H1 (cell line): Measurements from ENCODE around the gene CYBA. TPM values are rescaled to one million over a fixed set of nuclear protein-coding genes. Genes with fewer than 3 reads are reported as not detected.

Experiments used
- CTCF ChIA-PET: fragments of 300-600 bp; sonication (Branson Sonifier 250); formaldehyde crosslinking; loops from one replicate; lab custom pipeline; 2021; ENCODE audit not compliant: partially characterized antibody; lab: Charles Lee
- POLR2A ChIA-PET: fragments of 300-600 bp; sonication (Branson Sonifier 250); formaldehyde crosslinking; loops from one replicate; lab custom pipeline; 2021; ENCODE audit warnings: inconsistent platforms; ENCODE audit not compliant: partially characterized antibody; lab: Charles Lee
- DNase-seq, 2 experiments: peaks; one replicate each; pipeline versions ENCODE4 v3.0.0 to v3.0.0-alpha.2; 2010 to 2022; ENCODE audit warnings: low spot score in 2 of 2, low read depth in 1 of 2, mixed read lengths in 1 of 2
- FAIRE-seq: peaks from 2 replicates; lab custom pipeline; 2011; peaks lifted over from hg19 to GRCh38; lab: Jason Lieb, UNC
- H2AFZ ChIP-seq: 2 replicates; pipeline ENCODE4 v1.8.1; 2012; ENCODE audit warnings: low read length, inconsistent platforms
- H2AK5ac ChIP-seq: 2 replicates; pipeline ENCODE4 v1.6.1; 2013; ENCODE audit warnings: low read depth, low read length
- H2BK120ac ChIP-seq: replicated peaks from 2 replicates; pipeline ENCODE3; 2013; ENCODE audit warnings: low read depth, low read length, inconsistent platforms
- H2BK12ac ChIP-seq: 2 replicates; pipeline ENCODE4 v1.6.1; 2013; ENCODE audit warnings: low read depth, low read length
- H2BK15ac ChIP-seq: 2 replicates; pipeline ENCODE4 v1.6.1; 2013; ENCODE audit warnings: low read length
- H2BK20ac ChIP-seq: 2 replicates; pipeline ENCODE4 v1.6.1; 2013; ENCODE audit warnings: low read length
- H2BK5ac ChIP-seq: 2 replicates; pipeline ENCODE4 v1.6.1; 2013; ENCODE audit warnings: low read depth, low read length
- H3K14ac ChIP-seq: 2 replicates; pipeline ENCODE4 v1.6.1; 2013; ENCODE audit warnings: inconsistent platforms; ENCODE audit not compliant: insufficient read length
- H3K18ac ChIP-seq: 2 replicates; pipeline ENCODE4 v1.6.1; 2013; ENCODE audit warnings: low read length; ENCODE audit errors: extremely low read depth
- H3K23ac ChIP-seq: 2 replicates; pipeline ENCODE4 v1.6.1; 2013; ENCODE audit warnings: inconsistent platforms; ENCODE audit not compliant: insufficient read length
- H3K23me2 ChIP-seq: 2 replicates; pipeline ENCODE4 v1.6.1; 2013; ENCODE audit warnings: low read depth, low read length
- H3K27ac ChIP-seq: 2 replicates; pipeline ENCODE4 v1.6.1; 2011; ENCODE audit warnings: low read depth, low read length, inconsistent platforms
- H3K27me3 ChIP-seq, 4 experiments: replicated peaks in 1 of 4; 1 replicate in 1 of 4; 2 replicates in 3 of 4; pipeline versions ENCODE4 v1.6.1 to v1.8.1; 2011 to 2013; ENCODE audit warnings: low read length in 3 of 4, mild to moderate bottlenecking in 3 of 4, inconsistent platforms in 2 of 4, mixed read lengths in 2 of 4, moderate library complexity in 1 of 4; ENCODE audit not compliant: control insufficient read depth in 3 of 4, insufficient read depth in 3 of 4; ENCODE audit errors: extremely low read depth in 1 of 4
- H3K36me3 ChIP-seq, 4 experiments: 2 replicates each; pipeline versions ENCODE4 v1.6.1 to v1.8.1; 2011 to 2013; ENCODE audit warnings: mild to moderate bottlenecking in 4 of 4, low read length in 3 of 4, moderate library complexity in 2 of 4, control low read depth in 1 of 4, inconsistent platforms in 1 of 4; ENCODE audit not compliant: insufficient read depth in 4 of 4, control insufficient read depth in 2 of 4
- H3K4ac ChIP-seq: replicated peaks from 2 replicates; pipeline ENCODE3; 2013; ENCODE audit warnings: low read length, low read depth, mixed read lengths, inconsistent platforms; ENCODE audit not compliant: insufficient read length
- H3K4me1 ChIP-seq, 4 experiments: replicated peaks in 1 of 4; 1 replicate in 1 of 4; 2 replicates in 3 of 4; pipeline versions ENCODE4 v1.6.1 to v1.8.1; 2011 to 2013; ENCODE audit warnings: low read length in 3 of 4, inconsistent platforms in 2 of 4, mixed read lengths in 1 of 4; ENCODE audit not compliant: insufficient read depth in 4 of 4, control insufficient read depth in 3 of 4
- H3K4me2 ChIP-seq, 2 experiments: 2 replicates each; pipeline versions ENCODE4 v1.6.1 to v1.8.1; 2011 to 2013; ENCODE audit warnings: low read depth in 2 of 2, low read length in 2 of 2, control low read depth in 1 of 2, inconsistent platforms in 1 of 2, mild to moderate bottlenecking in 1 of 2; ENCODE audit not compliant: insufficient read depth in 1 of 2
- H3K4me3 ChIP-seq, 4 experiments: fragments of 200-600, 300-600 bp in 1 of 4; sonication (generic), shearing (Covaris generic), sonication (Bioruptor Twin) in 1 of 4; 2 replicates each; pipeline versions ENCODE4 v1.5.1 to v1.8.1; 2011 to 2016; ENCODE audit warnings: low read length in 4 of 4, low read depth in 3 of 4, control low read depth in 2 of 4, inconsistent platforms in 2 of 4, mild to moderate bottlenecking in 2 of 4, mixed read lengths in 1 of 4, moderate library complexity in 1 of 4; ENCODE audit not compliant: insufficient read depth in 2 of 4; ENCODE audit errors: extremely low read depth in 1 of 4
- H3K56ac ChIP-seq: replicated peaks from 2 replicates; pipeline ENCODE3; 2013; ENCODE audit warnings: low read depth, mild to moderate bottlenecking, mixed read lengths, low read length, inconsistent platforms; ENCODE audit not compliant: insufficient read length
- H3K79me1 ChIP-seq: 2 replicates; pipeline ENCODE4 v1.6.1; 2013; ENCODE audit warnings: low read depth, low read length, control low read depth
- H3K79me2 ChIP-seq, 2 experiments: 2 replicates each; pipeline versions ENCODE4 v1.6.1 to v1.8.1; 2012 to 2013; ENCODE audit warnings: low read length in 2 of 2, mild to moderate bottlenecking in 2 of 2, inconsistent platforms in 1 of 2; ENCODE audit not compliant: insufficient read depth in 2 of 2, control insufficient read depth in 1 of 2
- H3K9ac ChIP-seq, 4 experiments: replicated peaks in 1 of 4; 1 replicate in 1 of 4; 2 replicates in 3 of 4; pipeline versions ENCODE4 v1.6.1 to v1.8.1; 2011 to 2013; ENCODE audit warnings: low read depth in 3 of 4, low read length in 3 of 4, control low read depth in 2 of 4, mild to moderate bottlenecking in 2 of 4, moderate library complexity in 2 of 4, inconsistent platforms in 1 of 4; ENCODE audit errors: extremely low read depth in 1 of 4
- H3K9me3 ChIP-seq, 2 experiments: 2 replicates each; pipeline versions ENCODE4 v1.6.1 to v1.8.1; 2012 to 2013; ENCODE audit warnings: mild to moderate bottlenecking in 2 of 2, moderate library complexity in 2 of 2, control low read depth in 1 of 2, inconsistent platforms in 1 of 2, low read depth in 1 of 2, low read length in 1 of 2, mixed read lengths in 1 of 2; ENCODE audit not compliant: insufficient read depth in 2 of 2
- H4K20me1 ChIP-seq, 2 experiments: replicated peaks in 1 of 2; 2 replicates each; pipeline versions ENCODE3 to v1.8.1; 2011 to 2013; ENCODE audit warnings: inconsistent platforms in 2 of 2, low read length in 2 of 2, mild to moderate bottlenecking in 1 of 2; ENCODE audit not compliant: insufficient read depth in 2 of 2, control insufficient read depth in 1 of 2
- H4K5ac ChIP-seq: 2 replicates; pipeline ENCODE4 v1.6.1; 2013; ENCODE audit warnings: low read length, low read depth, mixed read lengths, inconsistent platforms; ENCODE audit not compliant: insufficient read length
- H4K8ac ChIP-seq: 2 replicates; pipeline ENCODE4 v1.8.0; 2013; ENCODE audit warnings: mild to moderate bottlenecking, moderate library complexity, low read length, inconsistent platforms; ENCODE audit not compliant: insufficient read depth; ENCODE audit errors: extremely low read depth
- H4K91ac ChIP-seq: replicated peaks from 2 replicates; pipeline ENCODE3; 2013; ENCODE audit warnings: low read length, mixed read lengths, inconsistent platforms; ENCODE audit not compliant: insufficient read length
- BACH1 ChIP-seq: IDR thresholded peaks from 2 replicates; pipeline ENCODE4 v1.6.1; 2012; ENCODE audit warnings: low read length, improper control_type of control experiment
- BRCA1 ChIP-seq: IDR thresholded peaks from 2 replicates; pipeline ENCODE4 v1.6.1; 2012; ENCODE audit warnings: low read depth, low read length, improper control_type of control experiment
- CHD1 ChIP-seq: IDR thresholded peaks from 2 replicates; pipeline ENCODE4 v1.6.1; 2012; ENCODE audit warnings: low read depth, low read length, improper control_type of control experiment
- CTBP2 ChIP-seq: IDR thresholded peaks from 2 replicates; pipeline ENCODE4 v1.7.0; 2011; ENCODE audit warnings: borderline replicate concordance, mild to moderate bottlenecking, moderate library complexity, mixed read lengths, low read length; ENCODE audit not compliant: insufficient read depth, insufficient read length
- SAP30 ChIP-seq: fragments of 300-600 bp; sonication (generic); IDR thresholded peaks from 2 replicates; pipeline ENCODE4 v1.7.1; 2012; ENCODE audit warnings: low read length, moderate library complexity, mild to moderate bottlenecking, inconsistent platforms; ENCODE audit not compliant: insufficient read depth, insufficient replicate concordance
- TAF7 ChIP-seq: optimal IDR thresholded peaks from 2 replicates; pipeline ENCODE3; 2011; ENCODE audit warnings: low read depth, mild to moderate bottlenecking, inconsistent platforms, low read length, moderate library complexity, borderline replicate concordance
- YY1 ChIP-seq: IDR thresholded peaks from 2 replicates; pipeline ENCODE4 v1.6.1; 2011; ENCODE audit warnings: low read depth, mild to moderate bottlenecking, low read length
- WGBS, 2 experiments: shearing (Covaris generic) in 1 of 2; methylation state at CpG; one replicate each; pipeline versions ENCODE4 v1.1.6 to v1.1.7; 2013 to 2015; ENCODE audit warnings: low lambda C conversion rate in 2 of 2, mixed read lengths in 2 of 2, inconsistent platforms in 1 of 2, low coverage in 1 of 2, missing lambda C conversion rate in 1 of 2; ENCODE audit not compliant: insufficient replicate concordance in 2 of 2, insufficient coverage in 1 of 2, insufficient read length in 1 of 2; ENCODE audit errors: extremely low coverage in 1 of 2, missing lambda C conversion rate in 1 of 2; 5-methylcytosine and 5-hydroxymethylcytosine counted together
- polyA plus RNA-seq, 7 experiments: library from polyadenylated mRNA; depleted of rRNA in 3 of 7; stranded (reverse) in 5 of 7; unstranded in 2 of 7; fragments of >200 nt in 5 of 7; fragments of 200-250 nt in 2 of 7; gene quantifications; 1 replicate in 5 of 7; 2 replicates in 1 of 7; 4 replicates in 1 of 7; pipeline versions ENCODE4 v1.2.1 to v1.2.3, GENCODE V29; 2011 to 2013; ENCODE audit warnings: missing spikeins in 2 of 7, mixed read lengths in 2 of 7
- total RNA-seq: library from RNA; stranded (reverse); fragmentation: NEBNext Ultra II Directional; extraction: Animal tissue kit (Norgen Biotek cat#: 25700); gene quantifications from 2 replicates; pipeline ENCODE4 v1.2.1, GENCODE V29; 2021
- TF ChIP-seq, protein P1 (sequence below): IDR thresholded peaks from 2 replicates; pipeline ENCODE4 v1.6.1; 2012; ENCODE audit warnings: inconsistent platforms

CYBA gene
- total and polyA plus RNA-seq, 2 of the 8 experiments (the other 6 are each of a cell fraction or from before 2014, with no cell fraction given), result 136 to 254 TPM

DNA sequence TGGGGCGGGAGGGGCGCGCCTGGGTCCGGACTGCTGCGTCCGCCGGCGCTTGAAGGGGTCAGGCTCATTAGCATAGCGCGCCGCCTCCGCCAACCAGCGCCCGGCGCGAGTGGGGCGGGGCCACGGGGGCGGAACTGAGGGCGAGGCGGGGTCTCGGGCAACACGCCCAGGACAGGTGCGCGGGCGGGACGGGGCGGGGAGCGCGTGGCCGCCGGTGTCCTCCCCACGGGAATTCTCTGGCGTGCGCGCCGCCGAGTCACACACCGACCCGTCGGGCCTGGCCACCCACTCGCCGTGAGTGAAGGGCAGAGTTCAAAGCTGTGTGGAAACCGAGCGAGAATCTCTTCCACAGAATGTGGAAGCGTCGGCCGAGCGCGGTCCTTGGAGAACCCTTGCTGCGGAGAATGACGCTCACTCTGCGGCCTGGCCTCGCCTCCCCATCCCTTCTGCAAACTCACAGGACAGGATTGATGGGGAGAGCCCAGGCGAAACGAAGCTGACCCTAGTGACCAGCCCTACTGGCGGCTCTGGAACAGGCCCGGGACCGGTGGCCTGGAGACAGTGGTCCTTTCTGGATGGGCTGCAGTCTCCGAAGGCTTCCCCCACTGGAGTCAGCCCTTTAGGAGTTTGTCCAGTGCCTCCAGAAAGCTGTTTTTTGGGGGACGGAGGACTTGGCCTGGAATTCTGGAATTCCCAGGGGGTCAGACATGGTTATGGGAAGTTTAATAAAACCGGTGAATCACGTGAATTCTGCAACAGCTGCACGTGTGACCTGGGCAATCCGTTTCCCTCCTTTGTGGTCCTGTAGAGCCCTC lies 35.8 kb upstream of the CYBA start, which contains the start of gene SNAI3:
SNAI3 (minus strand) TSS at position 69 of the 815 bp plus-strand sequence. CDS start 101 bp downstream, outside the sequence.
- H3K4me3 ChIP-seq, result peak within 1 kb of the TSS; percentile 61 to 77 (median 69)
- peak within 1 kb of the TSS; percentile 35 for H4K8ac ChIP-seq
- no peaks in the 10 kb centered on the region for H3K9me3 ChIP-seq
- no peak within 1 kb of the TSS for H3K14ac ChIP-seq
- H3K4me2 ChIP-seq, result peak within 1 kb of the TSS; percentile 69 to 98
- peak within 1 kb of the TSS; percentile 78 for H3K18ac ChIP-seq
- H4K5ac ChIP-seq, result no peak within 1 kb of the TSS
- no peaks in the 10 kb centered on the region for H3K36me3 ChIP-seq
- peak within 1 kb of the TSS; percentile 35; the same call in 1 of the 2 replicates for H2BK5ac ChIP-seq
- peak within 1 kb of the TSS; percentile 97; the same call in 1 of the 2 replicates for H2BK15ac ChIP-seq
- H3K23me2 ChIP-seq, result peaks cover 13% of the 10 kb centered on the region; the same call in 1 of the 2 replicates
- no peak within 1 kb of the TSS for H3K27ac ChIP-seq
- peak within 1 kb of the TSS; percentile 13 to 41 (median 22); a peak in 4 of 7 replicates for H3K9ac ChIP-seq
- peaks cover 0 to 3% of the 10 kb centered on the region in 2 experiments for H4K20me1 ChIP-seq
- H2BK20ac ChIP-seq, result no peak within 1 kb of the TSS
- H2BK12ac ChIP-seq, result peak within 1 kb of the TSS; percentile 80; the same call in 1 of the 2 replicates
- ChIA-PET POLR2A (interaction anchor here (0.6 to 2.3 kb wide), 7 partner anchors 9 to 178 kb away, joined by 3 to 6 read pairs (median 3); no protein-coding TSS in a partner anchor), CTCF (interaction anchor here (0.6 to 5.7 kb wide), 11 partner anchors 14 to 738 kb away, joined by 3 to 87 read pairs (median 3); no protein-coding TSS in a partner anchor)
- DNase-seq (peak; percentile 23 to 98), FAIRE-seq (no peak)
- 17% methylated on average over 40 of the region's 65 CpGs; no CpG with 5 or more reads in 1 of the 2 experiments for WGBS, 2 experiments
- H3K79me2 ChIP-seq, result no peaks in the 10 kb centered on the region
- peak within 1 kb of the TSS; percentile 12 for H4K91ac ChIP-seq
- no peak within 1 kb of the TSS for H2BK120ac ChIP-seq
- no peak within 1 kb of the TSS for H2AK5ac ChIP-seq
- H3K4me1 ChIP-seq, result peaks cover 0 to 8% (median 6%) of the 10 kb centered on the region in 4 experiments; a peak in 6 of 7 replicates
- H3K56ac ChIP-seq, result peak within 1 kb of the TSS; percentile 24
- H3K4ac ChIP-seq, result no peak within 1 kb of the TSS
- no peaks in the 10 kb centered on the region for H3K79me1 ChIP-seq
- H2AFZ ChIP-seq, result peak within 1 kb of the TSS; percentile 68; the same call in 1 of the 2 replicates
- H3K27me3 ChIP-seq, result peaks cover 0 to 12% (median 9%) of the 10 kb centered on the region in 4 experiments; a peak in 3 of 7 replicates
- H3K23ac ChIP-seq, result no peak within 1 kb of the TSS
- TF ChIP-seq CHD1 (no peak), SAP30 (no peak), TAF7 (peak; percentile 64), YY1 (no peak), BRCA1 (no peak), CTBP2 (no peak), BACH1 (peak; percentile 22; the same call in 1 of the 2 replicates)
- TF ChIP-seq, protein P1, sequence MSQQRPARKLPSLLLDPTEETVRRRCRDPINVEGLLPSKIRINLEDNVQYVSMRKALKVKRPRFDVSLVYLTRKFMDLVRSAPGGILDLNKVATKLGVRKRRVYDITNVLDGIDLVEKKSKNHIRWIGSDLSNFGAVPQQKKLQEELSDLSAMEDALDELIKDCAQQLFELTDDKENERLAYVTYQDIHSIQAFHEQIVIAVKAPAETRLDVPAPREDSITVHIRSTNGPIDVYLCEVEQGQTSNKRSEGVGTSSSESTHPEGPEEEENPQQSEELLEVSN, result peak; percentile 71
